WTC11 (cell line): ENCODE results near the gene ZSCAN2. TPM values are rescaled to one million over a fixed set of nuclear protein-coding genes. Genes with fewer than 3 reads are reported as not detected.
"Not testable (repeated sequence)": the region's sequence is repeated elsewhere in the genome, so short reads cannot be mapped to it uniquely, and the experiment has no call there.

Source experiments
- ATAC-seq: fragments of 200-7000 bp; cut with Tn5 transposase; 2 replicates; pipeline ENCODE4 v1.10.0; 2021; ENCODE audit warnings: mild to moderate bottlenecking, moderate library complexity
- CTCF ChIA-PET: fragments of 300-600 bp; sonication (Branson Sonifier 250); formaldehyde crosslinking; loops from one replicate; lab custom pipeline; 2021; ENCODE audit warnings: antibody characterized with exemption; lab: Charles Lee
- POLR2A ChIA-PET: fragments of 350-600 bp; sonication (Branson Sonifier 250); formaldehyde crosslinking; loops from one replicate; lab custom pipeline; 2021; ENCODE audit warnings: antibody characterized with exemption; lab: Charles Lee
- DNase-seq: peaks from one replicate; pipeline ENCODE4 v3.0.0; 2021; ENCODE audit warnings: low spot score
- H3K27ac Mint-ChIP-seq: 2 replicates; pipeline ENCODE4 v1.8.0; 2021; ENCODE audit warnings: mixed read lengths
- H3K27me3 Mint-ChIP-seq: 2 replicates; pipeline ENCODE4 v1.8.0; 2021; ENCODE audit warnings: low read depth, mild to moderate bottlenecking, moderate library complexity, mixed read lengths
- H3K36me3 Mint-ChIP-seq: 2 replicates; pipeline ENCODE4 v1.8.0; 2021; ENCODE audit warnings: mixed read lengths
- H3K4me1 Mint-ChIP-seq: 2 replicates; pipeline ENCODE4 v1.8.0; 2022; ENCODE audit warnings: mixed read lengths
- H3K4me3 Mint-ChIP-seq: 2 replicates; pipeline ENCODE4 v1.8.0; 2021; ENCODE audit warnings: mild to moderate bottlenecking, moderate library complexity, mixed read lengths
- H3K9me3 Mint-ChIP-seq: 2 replicates; pipeline ENCODE4 v1.8.0; 2021; ENCODE audit warnings: mixed read lengths
- FOXK1 ChIP-seq: sonication (generic); formaldehyde crosslinking; IDR thresholded peaks from 2 replicates; pipeline ENCODE4 v1.8.0; 2022; ENCODE audit warnings: mild to moderate bottlenecking, moderate library complexity, missing genetic modification reagents
- JUN ChIP-seq: sonication (generic); formaldehyde crosslinking; IDR thresholded peaks from 2 replicates; pipeline ENCODE4 v1.8.0; 2023; ENCODE audit warnings: mild to moderate bottlenecking, missing genetic modification reagents
- MXD4 ChIP-seq: fragments of 250-450 bp; sonication (Bioruptor Pico); IDR thresholded peaks from 2 replicates; pipeline ENCODE4 v1.8.0; 2021; ENCODE audit warnings: mild to moderate bottlenecking, moderate library complexity, borderline replicate concordance
- NFATC4 ChIP-seq: fragments of 250-450 bp; sonication (Bioruptor Pico); IDR thresholded peaks from 2 replicates; pipeline ENCODE4 v1.9.0; 2021; ENCODE audit warnings: mild to moderate bottlenecking
- NFYB ChIP-seq: sonication (generic); formaldehyde crosslinking; conservative IDR thresholded peaks from 2 replicates; pipeline ENCODE4 v1.8.0; 2022; ENCODE audit warnings: low read depth, missing genetic modification reagents
- ZBTB21 ChIP-seq: sonication (generic); formaldehyde crosslinking; IDR thresholded peaks from 2 replicates; pipeline ENCODE4 v1.8.1; 2023; ENCODE audit warnings: mild to moderate bottlenecking, missing genetic modification reagents, borderline replicate concordance
- ZNF121 ChIP-seq: sonication (generic); formaldehyde crosslinking; IDR thresholded peaks from 2 replicates; pipeline ENCODE4 v1.8.0; 2023; ENCODE audit warnings: missing genetic modification reagents
- ZNF138 ChIP-seq: sonication (generic); formaldehyde crosslinking; conservative IDR thresholded peaks from 2 replicates; pipeline ENCODE4 v1.8.1; 2022; ENCODE audit warnings: mild to moderate bottlenecking, moderate library complexity, missing genetic modification reagents
- ZNF671 ChIP-seq: fragments of 250-450 bp; sonication (Bioruptor Pico); IDR thresholded peaks from 2 replicates; pipeline ENCODE4 v1.8.0; 2021; ENCODE audit warnings: mild to moderate bottlenecking
- total RNA-seq: library from RNA; stranded (reverse); gene quantifications from 3 replicates; pipeline ENCODE4 v1.2.3, GENCODE V29; 2021
- TF ChIP-seq, protein P1 (sequence below): fragments of 250-450 bp; sonication (Bioruptor Pico); IDR thresholded peaks from 2 replicates; pipeline ENCODE4 v1.9.0; 2021; ENCODE audit warnings: mild to moderate bottlenecking
- TF ChIP-seq, protein P2 (sequence below): sonication (generic); formaldehyde crosslinking; IDR thresholded peaks from 2 replicates; pipeline ENCODE4 v1.8.0; 2023; ENCODE audit warnings: missing genetic modification reagents, mild to moderate bottlenecking, borderline replicate concordance
- TF ChIP-seq, protein P3 (sequence below): sonication (generic); formaldehyde crosslinking; conservative IDR thresholded peaks from 2 replicates; pipeline ENCODE4 v1.8.1; 2022; ENCODE audit warnings: mild to moderate bottlenecking, missing genetic modification reagents
- TF ChIP-seq, protein P4 (sequence below): sonication (generic); formaldehyde crosslinking; IDR thresholded peaks from 2 replicates; pipeline ENCODE4 v1.8.1; 2023; ENCODE audit warnings: mild to moderate bottlenecking, missing genetic modification reagents
- TF ChIP-seq, protein P5 (sequence below): sonication (generic); formaldehyde crosslinking; IDR thresholded peaks from 2 replicates; pipeline ENCODE4 v1.8.0; 2022; ENCODE audit warnings: mild to moderate bottlenecking, missing genetic modification reagents
- TF ChIP-seq, protein P6 (sequence below): fragments of 250-450 bp; sonication (Bioruptor Pico); IDR thresholded peaks from 2 replicates; pipeline ENCODE4 v1.9.0; 2021; ENCODE audit warnings: moderate library complexity, mild to moderate bottlenecking, inconsistent platforms, borderline replicate concordance
- TF ChIP-seq, protein P7 (sequence below): sonication (generic); formaldehyde crosslinking; IDR thresholded peaks from 2 replicates; pipeline ENCODE4 v1.8.1; 2022; ENCODE audit warnings: low read depth, mild to moderate bottlenecking, moderate library complexity, missing genetic modification reagents, borderline replicate concordance

ZSCAN2 gene
- total RNA-seq, 1 experiment from 2014 or later: 51.9 TPM

DNA sequence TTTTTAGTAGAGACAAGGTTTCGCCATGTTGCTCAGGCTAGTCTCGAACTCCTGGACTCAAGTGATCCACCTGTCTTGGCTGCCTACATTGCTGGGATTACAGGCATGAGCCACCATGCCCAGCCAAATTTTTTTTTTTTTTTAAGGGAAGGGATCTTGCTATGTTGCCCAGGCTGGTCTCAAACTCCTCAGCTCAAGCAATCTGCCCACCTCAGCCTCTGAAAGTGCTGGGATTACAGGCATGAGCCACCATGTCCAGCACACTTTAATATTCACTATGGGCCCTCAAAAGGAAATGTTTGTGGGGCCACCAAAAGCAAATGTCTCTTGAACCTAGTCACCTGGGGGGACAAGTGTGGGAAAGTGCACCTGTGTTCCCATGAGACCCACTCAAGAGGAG, 41.8 kb downstream of the ZSCAN2 start:
- H3K9me3 Mint-ChIP-seq, ATAC-seq, H3K27ac Mint-ChIP-seq, H3K27me3 Mint-ChIP-seq, H3K4me1 Mint-ChIP-seq: not testable (repeated sequence)
- POLR2A ChIA-PET: interaction anchor here (1.7 kb wide), 1 partner anchor 42 kb away, joined by 4 read pairs; the partner anchor contains the start of gene ZSCAN2
- CTCF ChIA-PET: interaction anchor here (1.4 to 1.6 kb wide), 2 partner anchors 44 to 72 kb away, joined by 4 read pairs; no protein-coding TSS in a partner anchor
- TF ChIP-seq ZNF121 (CRISPR knock-in tag): 0 out of 2 replicates have a peak, but pooled peaks have one; percentile 38
- TF ChIP-seq, all 79 proteins: peak for 1; not testable (repeated sequence) for 78
- H3K4me3 Mint-ChIP-seq, DNase-seq: not testable (repeated sequence)
- H3K36me3 Mint-ChIP-seq: peaks cover 65% of the 10 kb centered on the region

DNA sequence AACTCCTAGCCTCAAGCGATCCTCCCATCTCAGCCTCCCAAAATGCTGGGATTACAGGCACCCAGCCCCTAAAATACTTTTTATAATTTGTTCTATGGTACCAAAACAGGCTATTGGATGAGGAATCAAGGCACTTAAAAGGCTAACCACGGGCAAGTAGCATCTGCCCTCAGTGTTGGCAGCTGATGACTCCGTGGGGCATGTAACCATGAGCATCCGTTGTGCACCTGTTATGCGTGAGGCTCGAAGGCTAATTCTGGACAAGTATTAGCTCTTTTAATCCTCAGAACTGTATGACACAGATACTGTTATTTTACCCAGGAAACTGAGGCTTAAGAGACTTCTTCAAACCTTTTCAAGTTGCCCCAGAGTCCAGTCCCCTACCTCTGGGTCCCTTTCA, 43.0 kb downstream of the ZSCAN2 start:
- TF ChIP-seq ZNF138 (CRISPR knock-in tag) (no peak), ZNF671 (CRISPR knock-in tag) (no peak), MXD4 (no peak), NFYB (CRISPR knock-in tag) (no peak), FOXK1 (CRISPR knock-in tag) (no peak), ZBTB21 (CRISPR knock-in tag) (no peak), NFATC4 (CRISPR knock-in tag) (no peak), JUN (CRISPR knock-in tag) (no peak)
- TF ChIP-seq, protein P1, sequence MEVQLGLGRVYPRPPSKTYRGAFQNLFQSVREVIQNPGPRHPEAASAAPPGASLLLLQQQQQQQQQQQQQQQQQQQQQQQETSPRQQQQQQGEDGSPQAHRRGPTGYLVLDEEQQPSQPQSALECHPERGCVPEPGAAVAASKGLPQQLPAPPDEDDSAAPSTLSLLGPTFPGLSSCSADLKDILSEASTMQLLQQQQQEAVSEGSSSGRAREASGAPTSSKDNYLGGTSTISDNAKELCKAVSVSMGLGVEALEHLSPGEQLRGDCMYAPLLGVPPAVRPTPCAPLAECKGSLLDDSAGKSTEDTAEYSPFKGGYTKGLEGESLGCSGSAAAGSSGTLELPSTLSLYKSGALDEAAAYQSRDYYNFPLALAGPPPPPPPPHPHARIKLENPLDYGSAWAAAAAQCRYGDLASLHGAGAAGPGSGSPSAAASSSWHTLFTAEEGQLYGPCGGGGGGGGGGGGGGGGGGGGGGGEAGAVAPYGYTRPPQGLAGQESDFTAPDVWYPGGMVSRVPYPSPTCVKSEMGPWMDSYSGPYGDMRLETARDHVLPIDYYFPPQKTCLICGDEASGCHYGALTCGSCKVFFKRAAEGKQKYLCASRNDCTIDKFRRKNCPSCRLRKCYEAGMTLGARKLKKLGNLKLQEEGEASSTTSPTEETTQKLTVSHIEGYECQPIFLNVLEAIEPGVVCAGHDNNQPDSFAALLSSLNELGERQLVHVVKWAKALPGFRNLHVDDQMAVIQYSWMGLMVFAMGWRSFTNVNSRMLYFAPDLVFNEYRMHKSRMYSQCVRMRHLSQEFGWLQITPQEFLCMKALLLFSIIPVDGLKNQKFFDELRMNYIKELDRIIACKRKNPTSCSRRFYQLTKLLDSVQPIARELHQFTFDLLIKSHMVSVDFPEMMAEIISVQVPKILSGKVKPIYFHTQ (CRISPR knock-in tag): no peak
- TF ChIP-seq, protein P2, sequence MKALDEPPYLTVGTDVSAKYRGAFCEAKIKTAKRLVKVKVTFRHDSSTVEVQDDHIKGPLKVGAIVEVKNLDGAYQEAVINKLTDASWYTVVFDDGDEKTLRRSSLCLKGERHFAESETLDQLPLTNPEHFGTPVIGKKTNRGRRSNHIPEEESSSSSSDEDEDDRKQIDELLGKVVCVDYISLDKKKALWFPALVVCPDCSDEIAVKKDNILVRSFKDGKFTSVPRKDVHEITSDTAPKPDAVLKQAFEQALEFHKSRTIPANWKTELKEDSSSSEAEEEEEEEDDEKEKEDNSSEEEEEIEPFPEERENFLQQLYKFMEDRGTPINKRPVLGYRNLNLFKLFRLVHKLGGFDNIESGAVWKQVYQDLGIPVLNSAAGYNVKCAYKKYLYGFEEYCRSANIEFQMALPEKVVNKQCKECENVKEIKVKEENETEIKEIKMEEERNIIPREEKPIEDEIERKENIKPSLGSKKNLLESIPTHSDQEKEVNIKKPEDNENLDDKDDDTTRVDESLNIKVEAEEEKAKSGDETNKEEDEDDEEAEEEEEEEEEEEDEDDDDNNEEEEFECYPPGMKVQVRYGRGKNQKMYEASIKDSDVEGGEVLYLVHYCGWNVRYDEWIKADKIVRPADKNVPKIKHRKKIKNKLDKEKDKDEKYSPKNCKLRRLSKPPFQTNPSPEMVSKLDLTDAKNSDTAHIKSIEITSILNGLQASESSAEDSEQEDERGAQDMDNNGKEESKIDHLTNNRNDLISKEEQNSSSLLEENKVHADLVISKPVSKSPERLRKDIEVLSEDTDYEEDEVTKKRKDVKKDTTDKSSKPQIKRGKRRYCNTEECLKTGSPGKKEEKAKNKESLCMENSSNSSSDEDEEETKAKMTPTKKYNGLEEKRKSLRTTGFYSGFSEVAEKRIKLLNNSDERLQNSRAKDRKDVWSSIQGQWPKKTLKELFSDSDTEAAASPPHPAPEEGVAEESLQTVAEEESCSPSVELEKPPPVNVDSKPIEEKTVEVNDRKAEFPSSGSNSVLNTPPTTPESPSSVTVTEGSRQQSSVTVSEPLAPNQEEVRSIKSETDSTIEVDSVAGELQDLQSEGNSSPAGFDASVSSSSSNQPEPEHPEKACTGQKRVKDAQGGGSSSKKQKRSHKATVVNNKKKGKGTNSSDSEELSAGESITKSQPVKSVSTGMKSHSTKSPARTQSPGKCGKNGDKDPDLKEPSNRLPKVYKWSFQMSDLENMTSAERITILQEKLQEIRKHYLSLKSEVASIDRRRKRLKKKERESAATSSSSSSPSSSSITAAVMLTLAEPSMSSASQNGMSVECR: no peak
- TF ChIP-seq, protein P3, sequence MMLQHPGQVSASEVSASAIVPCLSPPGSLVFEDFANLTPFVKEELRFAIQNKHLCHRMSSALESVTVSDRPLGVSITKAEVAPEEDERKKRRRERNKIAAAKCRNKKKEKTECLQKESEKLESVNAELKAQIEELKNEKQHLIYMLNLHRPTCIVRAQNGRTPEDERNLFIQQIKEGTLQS (CRISPR knock-in tag): no peak
- TF ChIP-seq, protein P4, sequence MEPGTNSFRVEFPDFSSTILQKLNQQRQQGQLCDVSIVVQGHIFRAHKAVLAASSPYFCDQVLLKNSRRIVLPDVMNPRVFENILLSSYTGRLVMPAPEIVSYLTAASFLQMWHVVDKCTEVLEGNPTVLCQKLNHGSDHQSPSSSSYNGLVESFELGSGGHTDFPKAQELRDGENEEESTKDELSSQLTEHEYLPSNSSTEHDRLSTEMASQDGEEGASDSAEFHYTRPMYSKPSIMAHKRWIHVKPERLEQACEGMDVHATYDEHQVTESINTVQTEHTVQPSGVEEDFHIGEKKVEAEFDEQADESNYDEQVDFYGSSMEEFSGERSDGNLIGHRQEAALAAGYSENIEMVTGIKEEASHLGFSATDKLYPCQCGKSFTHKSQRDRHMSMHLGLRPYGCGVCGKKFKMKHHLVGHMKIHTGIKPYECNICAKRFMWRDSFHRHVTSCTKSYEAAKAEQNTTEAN: no peak
- TF ChIP-seq, protein P5, sequence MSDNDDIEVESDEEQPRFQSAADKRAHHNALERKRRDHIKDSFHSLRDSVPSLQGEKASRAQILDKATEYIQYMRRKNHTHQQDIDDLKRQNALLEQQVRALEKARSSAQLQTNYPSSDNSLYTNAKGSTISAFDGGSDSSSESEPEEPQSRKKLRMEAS (CRISPR knock-in tag): no peak
- TF ChIP-seq, protein P6, sequence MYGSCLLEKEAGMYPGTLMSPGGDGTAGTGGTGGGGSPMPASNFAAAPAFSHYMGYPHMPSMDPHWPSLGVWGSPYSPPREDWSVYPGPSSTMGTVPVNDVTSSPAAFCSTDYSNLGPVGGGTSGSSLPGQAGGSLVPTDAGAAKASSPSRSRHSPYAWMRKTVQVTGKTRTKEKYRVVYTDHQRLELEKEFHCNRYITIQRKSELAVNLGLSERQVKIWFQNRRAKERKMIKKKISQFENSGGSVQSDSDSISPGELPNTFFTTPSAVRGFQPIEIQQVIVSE (CRISPR knock-in tag): no peak
- TF ChIP-seq, protein P7, sequence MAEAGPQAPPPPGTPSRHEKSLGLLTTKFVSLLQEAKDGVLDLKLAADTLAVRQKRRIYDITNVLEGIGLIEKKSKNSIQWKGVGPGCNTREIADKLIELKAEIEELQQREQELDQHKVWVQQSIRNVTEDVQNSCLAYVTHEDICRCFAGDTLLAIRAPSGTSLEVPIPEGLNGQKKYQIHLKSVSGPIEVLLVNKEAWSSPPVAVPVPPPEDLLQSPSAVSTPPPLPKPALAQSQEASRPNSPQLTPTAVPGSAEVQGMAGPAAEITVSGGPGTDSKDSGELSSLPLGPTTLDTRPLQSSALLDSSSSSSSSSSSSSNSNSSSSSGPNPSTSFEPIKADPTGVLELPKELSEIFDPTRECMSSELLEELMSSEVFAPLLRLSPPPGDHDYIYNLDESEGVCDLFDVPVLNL: no peak
- Mint-ChIP-seq H3K27me3 (no peaks in the 10 kb centered on the region), H3K27ac (no peak overlapping the region), H3K4me3 (no peak overlapping the region), H3K4me1 (no peaks in the 10 kb centered on the region), H3K36me3 (peaks cover 70% of the 10 kb centered on the region), H3K9me3 (no peaks in the 10 kb centered on the region)
- POLR2A ChIA-PET: interaction anchor here (1.1 to 1.7 kb wide), 2 partner anchors 13 to 43 kb away, joined by 3 to 4 read pairs; partner anchors contain the start of gene ZSCAN2
- no peak for ATAC-seq
- CTCF ChIA-PET: interaction anchor here (1.4 to 1.6 kb wide), 2 partner anchors 45 to 73 kb away, joined by 4 read pairs; no protein-coding TSS in a partner anchor
- no peak for DNase-seq
